Measurements from ENCODE around the gene KLB. TPM values are rescaled to one million over a fixed set of nuclear protein-coding genes. Genes with fewer than 3 reads are reported as not detected.

Gene KLB
- total and polyA plus RNA-seq, 4 experiments from 2014 or later = 0.06 TPM; not detected in 3

GRCh38 chr4:39464886-39465501, 58.3 kb downstream of the KLB start:
- CTCF ChIA-PET (ENCODE audit: partially characterized antibody) = interaction anchor here (0.6 to 2.0 kb wide), 2 partner anchors 9 to 509 kb away, joined by 3 to 4 read pairs; no protein-coding TSS in a partner anchor
- intact Hi-C loops (cut with micrococcal nuclease) = loop anchor here (5.0 kb wide), 2 partner anchors 563 to 1377 kb away; no protein-coding TSS in a partner anchor
- Mint-ChIP-seq H3K36me3 (peaks cover 14 to 27% of the 10 kb centered on the region in 2 donors), H3K27ac (peak overlapping the region in 1 of 7 donors; percentile 17), H3K27me3 (no peaks in the 10 kb centered on the region), H3K4me1 (peaks cover under 1 to 3% (median under 1%) of the 10 kb centered on the region in 4 donors), H3K9me3 (no peaks in the 10 kb centered on the region), H3K4me3 (no peak overlapping the region)
- H3K27ac ChIP-seq (ENCODE audit: low read depth, low read length) = no peak overlapping the region
- no peaks in the 10 kb centered on the region for H3K27me3 ChIP-seq (ENCODE audit: insufficient read depth, low read length)
- H3K4me3 ChIP-seq (ENCODE audit: low read length in 2 of 2) = no peak overlapping the region
- no peaks in the 10 kb centered on the region for H3K36me3 ChIP-seq (ENCODE audit: insufficient read depth, low read length)
- POLR2A ChIA-PET (ENCODE audit: partially characterized antibody) = no interaction called here
- H3K4me1 ChIP-seq (ENCODE audit: insufficient read depth, low read length) = peaks cover 6% of the 10 kb centered on the region
- DNase-seq = no peak
- no peaks in the 10 kb centered on the region for H3K9me3 ChIP-seq (ENCODE audit: control insufficient read depth in 1 of 2, low read length in 2 of 2)

DNA sequence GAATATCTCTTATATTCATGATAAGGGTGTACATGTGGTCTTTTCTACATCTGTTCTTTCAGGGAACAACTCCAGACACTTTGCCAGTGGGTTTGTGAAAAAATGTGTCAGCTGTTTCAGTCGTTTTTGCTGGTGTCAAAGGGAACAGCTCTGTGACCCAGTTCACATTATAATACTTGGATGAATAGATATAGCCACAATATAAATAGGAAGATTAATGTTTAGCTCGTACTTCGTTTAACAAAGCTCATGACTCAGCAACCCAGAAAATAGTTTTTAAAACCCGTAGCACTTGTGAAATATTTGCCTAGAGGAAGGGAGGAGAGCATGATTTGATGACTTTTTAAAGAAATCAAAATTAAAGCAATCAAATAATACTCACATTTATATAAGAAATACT, 60.0 kb downstream of the KLB start:
- H3K36me3 ChIP-seq (ENCODE audit: insufficient read depth, low read length) = peaks cover 3% of the 10 kb centered on the region
- Mint-ChIP-seq H3K36me3 (peaks cover 14 to 34% of the 10 kb centered on the region in 2 donors), H3K4me1 (peaks cover 0 to 1% (median 0%) of the 10 kb centered on the region in 4 donors), H3K9me3 (no peaks in the 10 kb centered on the region), H3K4me3 (no peak overlapping the region), H3K27me3 (no peaks in the 10 kb centered on the region), H3K27ac (no peak overlapping the region)
- no peaks in the 10 kb centered on the region for H3K9me3 ChIP-seq (ENCODE audit: control insufficient read depth in 1 of 2, low read length in 2 of 2)
- DNase-seq = no peak
- H3K27ac ChIP-seq (ENCODE audit: low read depth, low read length) = no peak overlapping the region
- CTCF ChIA-PET (ENCODE audit: partially characterized antibody) = interaction anchor here (1.1 to 2.0 kb wide), 3 partner anchors 11 to 512 kb away, joined by 3 to 7 read pairs (median 4); no protein-coding TSS in a partner anchor
- H3K4me1 ChIP-seq (ENCODE audit: insufficient read depth, low read length) = no peaks in the 10 kb centered on the region
- POLR2A ChIA-PET (ENCODE audit: partially characterized antibody) = interaction anchor here (1.3 kb wide), 1 partner anchor 60 kb away, joined by 4 read pairs; the partner anchor contains the start of gene UGDH
- H3K4me3 ChIP-seq (ENCODE audit: low read length in 2 of 2) = no peak overlapping the region
- no peaks in the 10 kb centered on the region for H3K27me3 ChIP-seq (ENCODE audit: insufficient read depth, low read length)
- intact Hi-C loops (cut with micrococcal nuclease) = loop anchor here (5.0 kb wide), 2 partner anchors 564 to 1376 kb away; no protein-coding TSS in a partner anchor

DNA sequence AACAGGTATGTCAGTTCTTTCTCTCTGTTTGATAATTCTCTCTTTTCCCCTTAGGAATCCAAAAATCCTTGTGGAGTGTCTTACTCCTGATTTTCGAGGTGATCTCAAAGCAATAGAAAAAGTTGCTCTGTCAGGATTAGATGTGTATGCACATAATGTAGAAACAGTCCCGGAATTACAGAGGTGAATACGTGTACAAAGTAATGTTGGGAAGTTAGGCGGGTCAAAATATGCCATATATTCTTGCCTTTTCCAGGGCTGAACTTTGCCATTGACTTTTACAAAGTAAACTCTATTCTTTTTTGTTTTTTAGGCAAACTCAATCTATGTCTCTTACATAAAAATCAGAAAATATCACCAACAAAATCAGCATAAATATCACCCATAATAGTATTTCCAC, 60.7 kb downstream of the KLB start:
- POLR2A ChIA-PET (ENCODE audit: partially characterized antibody) = no interaction called here
- Mint-ChIP-seq H3K9me3 (no peaks in the 10 kb centered on the region), H3K4me1 (peaks cover 0 to 1% (median 0%) of the 10 kb centered on the region in 4 donors), H3K27me3 (no peaks in the 10 kb centered on the region), H3K4me3 (no peak overlapping the region), H3K27ac (peak overlapping the region in 3 of 7 donors; percentile 41 to 65 (median 43)), H3K36me3 (peaks cover 19 to 37% of the 10 kb centered on the region in 2 donors)
- no peak overlapping the region for H3K27ac ChIP-seq (ENCODE audit: low read depth, low read length)
- peaks cover 3% of the 10 kb centered on the region for H3K36me3 ChIP-seq (ENCODE audit: insufficient read depth, low read length)
- H3K27me3 ChIP-seq (ENCODE audit: insufficient read depth, low read length) = no peaks in the 10 kb centered on the region
- H3K4me1 ChIP-seq (ENCODE audit: insufficient read depth, low read length) = no peaks in the 10 kb centered on the region
- CTCF ChIA-PET (ENCODE audit: partially characterized antibody) = no interaction called here
- H3K9me3 ChIP-seq (ENCODE audit: control insufficient read depth in 1 of 2, low read length in 2 of 2) = no peaks in the 10 kb centered on the region
- DNase-seq = no peak
- intact Hi-C loops (cut with micrococcal nuclease) = loop anchor here (5.0 kb wide), 2 partner anchors 565 to 1375 kb away; no protein-coding TSS in a partner anchor
- H3K4me3 ChIP-seq (ENCODE audit: low read length in 2 of 2) = no peak overlapping the region

DNA sequence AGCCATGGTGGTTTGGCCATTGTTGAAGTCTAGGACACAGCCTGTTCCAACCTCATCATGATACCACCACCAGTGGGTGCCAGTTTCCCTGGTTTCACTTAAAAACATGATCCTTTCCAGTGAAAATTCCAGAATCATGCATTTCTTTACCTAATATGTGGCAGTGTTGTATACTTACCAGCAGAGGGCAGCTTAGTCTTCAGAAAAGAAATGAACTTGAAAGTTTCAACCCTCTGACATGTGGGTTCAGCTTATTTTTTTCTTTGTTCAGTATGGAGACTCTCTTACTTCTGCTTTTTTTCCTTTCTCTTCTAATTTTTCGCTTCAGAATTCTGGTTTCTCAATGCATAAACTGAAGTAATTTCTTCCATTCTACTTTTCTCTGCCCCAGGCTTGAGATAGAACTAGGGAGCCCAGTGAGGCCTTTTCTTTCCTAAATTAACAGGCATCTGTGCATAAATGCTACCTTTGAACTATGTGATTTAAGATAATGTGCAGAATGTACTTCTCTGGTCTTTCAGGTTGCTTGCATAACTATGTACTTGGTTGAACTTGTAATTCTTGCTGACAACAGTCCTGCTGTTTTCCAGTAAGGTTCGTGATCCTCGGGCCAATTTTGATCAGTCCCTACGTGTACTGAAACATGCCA, 62.8 kb downstream of the KLB start:
- H3K4me1 ChIP-seq (ENCODE audit: insufficient read depth, low read length) = no peaks in the 10 kb centered on the region
- H3K36me3 ChIP-seq (ENCODE audit: insufficient read depth, low read length) = peaks cover 10% of the 10 kb centered on the region
- Mint-ChIP-seq H3K27ac (peak overlapping the region in 3 of 7 donors; percentile 11 to 29 (median 22)), H3K4me1 (peaks cover 0 to 1% (median 0%) of the 10 kb centered on the region in 4 donors), H3K36me3 (peaks cover 17 to 34% of the 10 kb centered on the region in 2 donors), H3K4me3 (no peak overlapping the region), H3K27me3 (no peaks in the 10 kb centered on the region), H3K9me3 (no peaks in the 10 kb centered on the region)
- no peak overlapping the region for H3K27ac ChIP-seq (ENCODE audit: low read depth, low read length)
- H3K27me3 ChIP-seq (ENCODE audit: insufficient read depth, low read length) = no peaks in the 10 kb centered on the region
- ChIA-PET CTCF (ENCODE audit: partially characterized antibody) (interaction anchor here (0.6 to 2.3 kb wide), 28 partner anchors 9 to 859 kb away, joined by 3 to 20 read pairs (median 4); partner anchors contain the start of genes PDS5A, RPL9 and UGDH), POLR2A (ENCODE audit: partially characterized antibody) (interaction anchor here (0.7 to 2.4 kb wide), 4 partner anchors 11 to 509 kb away, joined by 3 to 16 read pairs (median 3); partner anchors contain the start of genes LIAS, RPL9, SMIM14 and UBE2K)
- intact Hi-C loops (cut with micrococcal nuclease) = loop anchor here (1.0 to 5.0 kb wide), 4 partner anchors 507 to 1373 kb away; no protein-coding TSS in a partner anchor
- no peak overlapping the region for H3K4me3 ChIP-seq (ENCODE audit: low read length in 2 of 2)
- DNase-seq = peak in 4 of 5 donors; percentile 45 to 58 (median 50)
- H3K9me3 ChIP-seq (ENCODE audit: control insufficient read depth in 1 of 2, low read length in 2 of 2) = no peaks in the 10 kb centered on the region

DNA sequence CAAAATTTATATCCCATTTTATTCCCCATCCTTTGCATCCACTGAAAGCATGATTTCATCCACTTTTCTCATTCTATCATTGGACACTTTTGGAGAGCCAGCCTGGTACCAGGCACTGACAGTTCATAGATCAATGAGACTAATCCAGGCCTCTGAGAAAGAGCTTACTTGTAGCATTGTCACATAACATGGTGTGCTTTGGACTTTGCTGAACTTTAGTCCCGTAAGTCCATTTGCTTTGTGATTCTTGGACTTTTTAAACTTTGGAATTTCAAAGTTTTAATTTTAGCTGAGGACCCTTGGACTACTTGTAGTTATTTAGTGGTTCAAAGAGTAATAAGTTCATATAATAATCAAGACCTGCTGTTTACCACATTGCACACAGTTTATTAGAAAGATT, 63.7 kb downstream of the KLB start:
- intact Hi-C loops (cut with micrococcal nuclease) = no loop called here
- ChIA-PET POLR2A (ENCODE audit: partially characterized antibody) (interaction anchor here (0.8 to 2.4 kb wide), 2 partner anchors 12 to 168 kb away, joined by 3 to 16 read pairs; partner anchors contain the start of genes LIAS and RPL9), CTCF (ENCODE audit: partially characterized antibody) (no interaction called here)
- H3K27me3 ChIP-seq (ENCODE audit: insufficient read depth, low read length) = no peaks in the 10 kb centered on the region
- no peaks in the 10 kb centered on the region for H3K9me3 Mint-ChIP-seq
- H3K27me3 Mint-ChIP-seq = no peaks in the 10 kb centered on the region
- DNase-seq = no peak
- H3K4me1 ChIP-seq (ENCODE audit: insufficient read depth, low read length) = no peaks in the 10 kb centered on the region
- peaks cover 0 to 1% (median 0%) of the 10 kb centered on the region in 4 donors for H3K4me1 Mint-ChIP-seq
- no peak overlapping the region for H3K4me3 Mint-ChIP-seq
- peaks cover 11 to 28% of the 10 kb centered on the region in 2 donors for H3K36me3 Mint-ChIP-seq
- no peaks in the 10 kb centered on the region for H3K9me3 ChIP-seq (ENCODE audit: control insufficient read depth in 1 of 2, low read length in 2 of 2)
- H3K27ac Mint-ChIP-seq = no peak overlapping the region
- peaks cover 10% of the 10 kb centered on the region for H3K36me3 ChIP-seq (ENCODE audit: insufficient read depth, low read length)
- H3K4me3 ChIP-seq (ENCODE audit: low read length in 2 of 2) = no peak overlapping the region
- no peak overlapping the region for H3K27ac ChIP-seq (ENCODE audit: low read depth, low read length)

GRCh38 chr4:39472396-39472795, 65.7 kb downstream of the KLB start:
- H3K27ac ChIP-seq (ENCODE audit: low read depth, low read length) = no peak overlapping the region
- no peak for DNase-seq
- no peaks in the 10 kb centered on the region for H3K27me3 ChIP-seq (ENCODE audit: insufficient read depth, low read length)
- no peaks in the 10 kb centered on the region for H3K4me1 ChIP-seq (ENCODE audit: insufficient read depth, low read length)
- no peaks in the 10 kb centered on the region for H3K9me3 Mint-ChIP-seq
- no peak overlapping the region for H3K4me3 Mint-ChIP-seq
- no peaks in the 10 kb centered on the region for H3K9me3 ChIP-seq (ENCODE audit: control insufficient read depth in 1 of 2, low read length in 2 of 2)
- no peak overlapping the region for H3K27ac Mint-ChIP-seq
- H3K4me3 ChIP-seq (ENCODE audit: low read length in 2 of 2) = no peak overlapping the region
- H3K27me3 Mint-ChIP-seq = no peaks in the 10 kb centered on the region
- peaks cover 0 to 1% (median 0%) of the 10 kb centered on the region in 4 donors for H3K4me1 Mint-ChIP-seq
- intact Hi-C loops (cut with micrococcal nuclease) = no loop called here
- ChIA-PET CTCF (ENCODE audit: partially characterized antibody) (interaction anchor here (1.1 to 1.9 kb wide), 4 partner anchors 9 to 506 kb away, joined by 3 to 7 read pairs (median 4); partner anchors contain the start of gene PDS5A), POLR2A (ENCODE audit: partially characterized antibody) (interaction anchor here (0.8 kb wide), 1 partner anchor 13 kb away, joined by 3 read pairs; the partner anchor contains the start of genes LIAS and RPL9)
- H3K36me3 ChIP-seq (ENCODE audit: insufficient read depth, low read length) = peaks cover 10% of the 10 kb centered on the region
- H3K36me3 Mint-ChIP-seq = peaks cover 11 to 38% of the 10 kb centered on the region in 2 donors

Measured in CD4-positive, alpha-beta memory T cell (primary cell).